ENCODE results near the gene PDGFB.

Gene PDGFB

DNA sequence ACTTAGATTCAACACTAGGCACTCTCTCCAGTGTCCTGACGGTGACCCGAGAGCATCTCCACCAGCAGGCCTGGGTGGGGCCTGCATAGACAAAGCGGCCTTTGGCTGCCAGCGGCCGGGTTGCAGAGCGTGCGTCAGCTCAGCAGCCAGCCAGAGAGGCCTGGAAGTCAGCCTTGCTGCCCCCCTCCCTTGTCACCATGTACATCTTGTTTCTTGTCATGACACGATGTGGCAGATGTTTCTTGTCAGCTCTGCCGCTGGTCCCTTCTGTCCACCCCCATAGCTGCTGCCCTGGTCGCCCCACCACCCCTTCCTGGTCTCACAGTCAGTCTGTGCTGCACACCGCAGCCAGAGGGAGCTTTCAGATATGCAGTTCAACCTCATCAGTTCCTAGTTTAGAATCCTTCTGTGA is 59.2 kb downstream of the PDGFB start:
- no peak overlapping the region for H3K4me3 ChIP-seq (ENCODE audit: low read depth in 1 of 2, low read length in 1 of 2)
- no peak overlapping the region for H3K27ac ChIP-seq
- TF ChIP-seq, protein P1, sequence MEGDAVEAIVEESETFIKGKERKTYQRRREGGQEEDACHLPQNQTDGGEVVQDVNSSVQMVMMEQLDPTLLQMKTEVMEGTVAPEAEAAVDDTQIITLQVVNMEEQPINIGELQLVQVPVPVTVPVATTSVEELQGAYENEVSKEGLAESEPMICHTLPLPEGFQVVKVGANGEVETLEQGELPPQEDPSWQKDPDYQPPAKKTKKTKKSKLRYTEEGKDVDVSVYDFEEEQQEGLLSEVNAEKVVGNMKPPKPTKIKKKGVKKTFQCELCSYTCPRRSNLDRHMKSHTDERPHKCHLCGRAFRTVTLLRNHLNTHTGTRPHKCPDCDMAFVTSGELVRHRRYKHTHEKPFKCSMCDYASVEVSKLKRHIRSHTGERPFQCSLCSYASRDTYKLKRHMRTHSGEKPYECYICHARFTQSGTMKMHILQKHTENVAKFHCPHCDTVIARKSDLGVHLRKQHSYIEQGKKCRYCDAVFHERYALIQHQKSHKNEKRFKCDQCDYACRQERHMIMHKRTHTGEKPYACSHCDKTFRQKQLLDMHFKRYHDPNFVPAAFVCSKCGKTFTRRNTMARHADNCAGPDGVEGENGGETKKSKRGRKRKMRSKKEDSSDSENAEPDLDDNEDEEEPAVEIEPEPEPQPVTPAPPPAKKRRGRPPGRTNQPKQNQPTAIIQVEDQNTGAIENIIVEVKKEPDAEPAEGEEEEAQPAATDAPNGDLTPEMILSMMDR (IDR thresholded peaks at IDR 0.05): no peak
- no peaks in the 10 kb centered on the region for H3K36me3 ChIP-seq
- H3K27me3 ChIP-seq: peaks cover 41% of the 10 kb centered on the region
- peaks cover 10 to 14% of the 10 kb centered on the region in 2 experiments for H3K4me1 ChIP-seq (ENCODE audit: control insufficient read depth in 1 of 2, insufficient read depth in 1 of 2, low read depth in 1 of 2, low read length in 1 of 2)
- no peaks in the 10 kb centered on the region for H3K9me3 ChIP-seq

DNA sequence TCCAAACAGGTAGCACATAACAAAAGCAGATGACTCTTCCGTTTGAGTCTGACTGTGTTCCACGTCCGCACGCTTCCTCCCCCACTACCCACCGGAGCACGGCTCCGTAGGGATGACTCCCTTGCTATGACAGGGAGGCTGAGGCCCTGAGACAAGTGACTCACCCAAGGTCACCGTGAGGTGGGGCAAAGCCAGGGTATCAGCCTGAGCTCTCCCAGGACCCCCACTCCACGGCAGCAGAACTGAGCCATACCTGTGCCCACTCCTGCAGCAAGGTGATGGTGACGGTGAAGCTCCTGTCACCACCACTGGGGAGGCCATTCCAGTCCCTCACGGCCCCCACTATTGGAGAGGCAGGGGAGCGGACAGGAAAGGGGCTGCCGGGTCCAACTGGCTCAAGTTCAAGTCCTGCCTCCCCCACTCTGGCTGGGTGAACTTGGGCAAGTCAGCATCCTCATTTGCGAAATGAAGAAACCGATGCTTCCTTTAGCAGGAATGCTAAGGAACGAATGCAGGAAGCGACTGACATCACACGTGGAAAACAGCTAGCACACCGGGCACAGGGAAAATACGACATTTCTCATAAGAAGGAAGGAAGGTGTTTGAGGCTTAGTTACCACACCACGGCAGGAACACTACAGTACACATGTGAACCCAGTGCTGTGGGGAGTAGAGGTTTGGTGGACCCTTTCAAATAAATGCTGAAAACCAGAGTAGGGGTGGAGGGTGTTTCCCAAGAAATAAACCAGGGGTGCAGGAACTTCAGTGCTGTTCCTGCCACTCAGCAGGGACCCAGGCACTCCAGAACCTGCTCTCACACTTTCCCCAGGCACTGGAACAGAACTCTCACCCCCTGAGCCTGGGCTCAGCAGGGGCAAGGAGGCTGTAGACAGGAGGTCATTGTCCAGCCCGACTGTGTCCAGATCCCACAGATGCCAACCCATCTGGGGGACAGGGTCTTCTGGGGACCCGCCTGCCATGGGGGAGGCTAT is 59.9 kb downstream of the PDGFB start:
- Histone ChIP-seq H3K9me3 (no peaks in the 10 kb centered on the region), H3K36me3 (no peaks in the 10 kb centered on the region), H3K27me3 (peaks cover 35% of the 10 kb centered on the region), H3K4me1 (ENCODE audit: control insufficient read depth in 1 of 2, insufficient read depth in 1 of 2, low read depth in 1 of 2, low read length in 1 of 2) (peaks cover 10 to 14% of the 10 kb centered on the region in 2 experiments), H3K27ac (no peak overlapping the region), H3K4me3 (ENCODE audit: low read depth in 1 of 2, low read length in 1 of 2) (no peak overlapping the region)
- TF ChIP-seq, protein P1 (IDR thresholded peaks at IDR 0.05): no peak

DNA sequence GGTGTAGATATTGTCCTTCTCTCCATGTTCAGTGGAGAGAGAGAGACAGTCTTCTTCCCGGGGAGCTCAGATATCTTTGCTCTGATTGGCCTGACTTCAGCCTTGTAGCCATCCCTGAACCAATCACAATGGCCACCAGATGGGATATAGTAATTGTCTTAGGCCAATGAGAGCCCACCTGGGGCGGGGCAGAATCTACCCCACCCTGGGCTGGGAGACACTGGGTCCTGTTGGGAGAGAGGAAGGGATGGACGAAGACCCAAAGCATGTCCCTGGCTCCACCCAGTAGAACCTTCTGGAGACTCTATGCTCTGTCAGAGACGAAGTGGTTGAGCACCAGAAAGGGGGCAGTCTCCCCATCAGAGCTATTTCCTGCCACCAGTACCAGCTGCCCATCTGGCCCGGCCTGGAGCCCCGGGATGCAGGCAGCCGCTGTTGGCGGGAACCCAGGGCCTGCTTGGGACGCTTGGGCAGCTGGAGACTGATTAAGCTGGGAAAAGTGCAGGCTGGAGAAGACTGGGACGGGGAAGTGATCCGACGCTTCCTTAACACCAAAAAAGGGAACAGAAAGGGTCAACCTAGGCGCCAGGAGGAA is 60.7 kb downstream of the PDGFB start:
- H3K27ac ChIP-seq: no peak overlapping the region
- peaks cover 27% of the 10 kb centered on the region for H3K27me3 ChIP-seq
- H3K4me3 ChIP-seq (ENCODE audit: low read depth in 1 of 2, low read length in 1 of 2): no peak overlapping the region
- TF ChIP-seq, protein P1 (IDR thresholded peaks at IDR 0.05): no peak
- H3K4me1 ChIP-seq (ENCODE audit: control insufficient read depth in 1 of 2, insufficient read depth in 1 of 2, low read depth in 1 of 2, low read length in 1 of 2): peaks cover 10 to 14% of the 10 kb centered on the region in 2 experiments
- no peaks in the 10 kb centered on the region for H3K36me3 ChIP-seq
- H3K9me3 ChIP-seq: no peaks in the 10 kb centered on the region

DNA sequence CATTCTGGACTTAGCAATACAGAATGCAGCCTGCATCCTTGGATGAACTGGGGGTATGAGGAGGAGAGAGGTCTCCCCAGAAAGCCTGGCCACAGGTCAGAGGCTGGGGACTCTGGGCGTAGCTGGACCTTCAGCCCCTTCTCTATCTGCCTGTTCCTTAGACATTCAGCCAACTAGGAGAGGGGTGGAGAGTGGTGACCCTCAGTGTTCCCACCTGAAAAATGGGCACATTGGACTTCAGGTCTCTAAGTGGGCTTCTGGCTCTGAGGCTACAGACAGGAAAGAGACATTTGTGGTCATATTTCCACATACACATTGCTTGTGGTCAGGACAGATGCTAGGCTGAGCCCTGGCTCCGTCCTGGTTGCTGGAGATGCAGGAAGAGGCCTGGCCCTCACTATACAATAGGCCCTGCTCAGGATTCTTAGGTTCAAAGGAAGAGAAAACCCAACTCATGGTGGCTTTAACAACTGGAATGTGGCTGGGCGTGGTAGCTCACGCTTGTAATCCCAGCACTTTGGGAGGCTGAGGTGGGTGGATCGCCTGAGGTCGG is 62.2 kb downstream of the PDGFB start:
- Histone ChIP-seq H3K9me3 (no peaks in the 10 kb centered on the region), H3K4me3 (ENCODE audit: low read depth in 1 of 2, low read length in 1 of 2) (no peak overlapping the region), H3K27ac (no peak overlapping the region), H3K36me3 (no peaks in the 10 kb centered on the region), H3K27me3 (peaks cover 25% of the 10 kb centered on the region), H3K4me1 (ENCODE audit: control insufficient read depth in 1 of 2, insufficient read depth in 1 of 2, low read depth in 1 of 2, low read length in 1 of 2) (peaks cover 10 to 14% of the 10 kb centered on the region in 2 experiments)
- TF ChIP-seq, protein P1 (IDR thresholded peaks at IDR 0.05): no peak

DNA sequence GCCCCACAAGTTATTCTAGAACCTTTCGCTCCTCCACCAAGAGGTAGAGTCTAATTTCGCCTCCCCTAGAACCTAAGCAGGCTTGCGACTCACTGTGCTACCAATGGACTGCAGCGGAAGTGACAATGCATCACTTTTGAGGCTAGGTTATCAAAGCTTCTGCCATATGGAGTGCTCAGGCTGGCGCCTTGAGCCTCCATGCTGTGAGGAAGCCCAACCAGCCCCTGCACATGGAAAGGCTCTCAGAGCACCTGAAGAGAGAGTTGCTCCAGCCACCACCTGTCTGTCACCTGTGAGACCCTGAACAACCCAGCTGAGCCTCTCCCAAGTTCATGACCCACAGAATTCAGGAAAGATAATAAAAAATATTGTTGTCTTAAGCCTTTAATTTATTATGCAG is 63.0 kb downstream of the PDGFB start:
- no peaks in the 10 kb centered on the region for H3K36me3 ChIP-seq
- TF ChIP-seq, protein P1 (IDR thresholded peaks at IDR 0.05): no peak
- peaks cover 10 to 14% of the 10 kb centered on the region in 2 experiments for H3K4me1 ChIP-seq (ENCODE audit: control insufficient read depth in 1 of 2, insufficient read depth in 1 of 2, low read depth in 1 of 2, low read length in 1 of 2)
- no peak overlapping the region for H3K27ac ChIP-seq
- peaks cover 18% of the 10 kb centered on the region for H3K27me3 ChIP-seq
- no peak overlapping the region for H3K4me3 ChIP-seq (ENCODE audit: low read depth in 1 of 2, low read length in 1 of 2)
- H3K9me3 ChIP-seq: no peaks in the 10 kb centered on the region

Measured in neutrophil (primary cell).